NCI-H748 (cell line): ENCODE data around the gene COL4A2.
A peak's percentile ranks its signal among the peaks of the same experiment; 100 is the strongest.

Source experiments
- DNase-seq: peaks from one replicate; lab custom pipeline; 2025; ENCODE audit not compliant: unreplicated experiment; lab: John Stamatoyannopoulos, UW

The COL4A2 gene

DNA sequence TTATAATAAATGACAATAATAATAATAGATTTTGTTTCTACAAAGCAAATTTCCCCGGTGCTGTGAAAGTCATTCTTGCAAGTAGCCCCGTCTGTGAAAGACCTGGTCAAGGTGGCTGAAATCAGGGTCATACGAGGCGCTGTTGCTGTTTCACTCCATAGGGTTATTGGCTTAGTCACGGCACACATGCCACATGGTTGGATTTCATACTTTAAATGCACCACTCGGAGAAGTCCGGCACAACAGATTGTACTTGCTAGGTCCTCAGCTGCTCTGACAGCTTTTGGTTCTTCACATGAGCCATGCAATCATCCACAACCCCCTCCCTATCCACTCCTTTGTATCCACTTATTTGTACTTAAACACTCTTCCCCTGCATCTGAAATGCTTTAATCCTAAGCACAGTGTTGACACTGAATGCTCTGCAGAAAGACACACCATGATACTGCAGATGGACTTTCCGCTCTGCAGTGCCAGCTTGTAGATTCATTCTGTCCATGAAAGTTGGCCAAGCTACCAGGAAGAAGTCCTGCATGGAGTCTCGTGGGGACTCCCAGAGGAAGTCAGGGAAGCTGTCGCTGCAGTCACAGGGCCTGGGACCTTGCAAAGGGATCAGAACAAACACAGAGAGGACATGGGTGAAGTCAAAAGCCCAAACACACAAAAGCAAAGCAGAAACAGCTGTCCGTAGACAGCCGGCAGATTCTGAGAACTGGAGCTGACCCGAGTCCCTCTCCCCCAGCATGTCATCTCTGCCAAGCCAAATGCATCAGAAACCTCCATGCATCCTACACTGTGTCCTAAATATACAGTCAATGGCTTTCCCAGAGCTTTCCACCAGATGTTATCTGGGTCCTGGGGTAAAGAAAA, 124.6 kb downstream of the COL4A2 start:
- no peak for DNase-seq

DNA sequence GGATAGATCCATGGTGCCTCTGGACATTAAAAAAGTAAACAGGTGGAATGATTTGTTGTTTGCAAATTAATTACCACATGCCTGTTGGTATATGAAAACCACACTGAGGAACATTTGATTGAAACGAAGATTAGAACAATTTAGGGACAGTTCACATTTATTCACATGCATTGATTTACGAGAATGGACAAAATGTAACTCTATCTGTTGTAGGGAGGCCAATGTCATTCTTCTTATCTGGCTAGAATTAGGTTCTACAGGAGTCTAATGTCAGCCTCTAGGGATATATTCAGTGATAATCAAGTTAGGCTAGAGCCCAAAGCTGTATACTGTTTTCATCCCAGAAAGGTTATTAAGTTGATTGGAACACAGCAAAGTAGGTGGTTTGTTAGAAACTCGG, 125.4 kb downstream of the COL4A2 start:
- DNase-seq = no peak

DNA sequence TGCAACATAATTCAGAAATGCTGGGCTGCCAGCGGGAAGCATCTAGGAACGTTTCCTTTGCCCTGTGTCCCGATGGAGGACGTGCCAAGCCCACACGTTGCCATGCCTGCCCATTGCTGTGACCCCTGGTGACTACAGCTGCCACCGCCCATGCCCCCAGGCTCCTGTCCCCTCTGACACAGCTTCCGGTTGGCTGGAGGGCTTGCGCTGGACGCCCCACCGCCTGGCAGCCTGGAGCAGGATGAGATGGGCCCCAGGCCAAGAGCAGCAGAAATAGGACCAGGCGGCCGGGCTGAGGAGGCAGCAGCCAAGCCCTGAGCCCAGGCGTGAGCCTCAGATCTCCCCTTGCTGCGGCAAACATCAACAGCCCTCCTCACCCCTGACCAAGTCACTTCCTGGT, 125.9 kb downstream of the COL4A2 start:
- DNase-seq = no peak

DNA sequence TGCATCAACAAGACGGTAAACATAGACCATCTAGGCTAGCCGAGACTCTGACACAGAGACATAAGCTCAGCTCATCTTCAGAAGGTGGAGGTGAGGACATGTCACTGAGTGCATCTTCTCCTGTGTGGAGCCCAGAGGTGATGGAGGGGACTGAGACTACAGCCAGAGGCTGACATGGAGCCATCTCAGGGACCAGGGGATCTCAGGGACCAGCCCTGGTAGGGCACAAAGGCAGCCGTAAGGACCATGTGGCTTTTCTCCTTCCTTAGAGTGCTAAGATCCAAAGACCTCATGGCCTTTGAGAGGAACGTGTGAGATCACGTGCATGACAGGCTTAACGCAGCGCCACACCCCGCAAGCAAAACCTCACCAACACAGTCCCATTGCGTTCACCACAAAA, 127.5 kb downstream of the COL4A2 start:
- no peak for DNase-seq

DNA sequence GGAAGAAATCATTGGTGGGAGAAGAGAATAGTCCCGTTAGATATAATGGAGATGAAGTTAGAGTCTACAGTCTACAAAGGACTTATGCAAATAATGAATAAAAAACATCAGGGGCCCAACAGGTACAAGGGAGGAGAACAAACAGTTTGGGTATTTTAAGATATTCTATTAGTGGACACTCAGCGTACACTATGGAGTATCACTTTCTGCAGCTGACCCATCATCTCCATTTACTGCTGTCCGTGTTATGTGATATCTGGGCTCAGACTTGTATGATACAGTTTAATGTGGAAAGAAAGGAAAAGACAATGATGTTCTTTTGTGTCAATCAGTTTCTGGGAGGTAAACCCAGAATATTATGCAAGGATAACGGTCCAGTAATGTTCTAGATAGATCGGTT, 128.2 kb downstream of the COL4A2 start:
- no peak for DNase-seq

DNA sequence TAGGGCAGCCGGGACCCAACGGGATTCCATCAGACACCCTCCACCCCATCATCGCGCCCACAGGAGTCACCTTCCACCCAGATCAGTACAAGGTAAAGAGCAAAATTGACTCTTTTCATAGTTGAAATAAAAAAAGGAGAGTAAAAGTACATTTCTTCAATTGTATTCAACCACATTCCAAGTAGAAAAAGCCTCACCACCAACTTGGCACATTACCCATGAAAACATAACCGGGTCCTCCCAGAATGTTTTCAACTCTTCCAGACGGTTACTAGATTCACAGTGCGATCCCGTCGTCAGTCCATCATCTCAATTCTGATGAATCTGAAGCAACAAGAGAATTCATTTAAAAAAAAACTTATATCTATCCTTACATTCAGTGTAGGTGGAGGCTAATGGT, 129.2 kb downstream of the COL4A2 start:
- DNase-seq = no peak

DNA sequence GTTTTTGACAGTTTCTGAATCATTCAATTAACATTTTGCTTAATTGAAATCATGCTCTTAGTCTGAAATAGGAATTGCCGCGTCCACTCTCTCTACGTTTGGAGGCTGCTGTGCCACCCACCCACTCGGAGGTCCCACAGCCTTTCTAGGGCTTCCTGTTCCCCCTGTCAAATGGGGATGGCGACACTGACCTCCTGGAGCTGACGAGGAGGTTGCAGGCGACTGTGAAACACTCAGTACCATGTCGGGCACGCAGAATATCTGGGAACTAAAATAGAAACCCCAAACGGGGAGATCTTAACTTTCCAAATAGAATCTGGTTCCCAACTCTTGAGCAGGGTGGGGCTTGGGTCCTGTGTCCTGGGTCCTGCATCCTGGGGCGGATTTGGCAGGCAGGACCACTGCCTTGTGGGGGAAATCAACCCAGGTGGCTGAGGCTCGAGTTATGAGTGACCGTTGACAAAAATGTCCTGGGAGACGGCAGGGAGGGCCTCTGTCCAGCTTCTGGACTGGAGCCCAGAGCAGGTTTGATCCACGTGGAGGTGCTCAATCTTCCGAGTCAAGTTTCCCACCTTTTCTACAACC, 129.8 kb downstream of the COL4A2 start:
- no peak for DNase-seq

DNA sequence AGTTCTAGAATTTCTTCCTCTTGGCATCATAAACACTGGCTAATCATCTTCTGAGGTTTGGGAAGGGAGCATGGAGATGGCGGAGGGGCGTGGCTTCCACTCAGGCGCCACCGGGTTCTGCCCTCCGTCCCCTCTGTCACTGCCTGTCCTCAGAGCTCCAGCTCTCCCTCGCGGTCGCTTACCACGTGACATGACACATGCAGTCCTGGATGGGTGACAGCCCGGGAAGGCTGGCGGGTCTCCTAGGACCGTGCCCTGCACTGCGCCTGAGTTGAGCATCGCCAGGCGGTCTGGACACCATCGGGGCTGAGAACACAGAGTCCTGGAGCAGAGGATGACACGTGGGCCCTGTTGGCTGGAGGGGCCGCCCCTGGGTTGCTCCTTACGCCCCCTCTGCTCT, 131.1 kb downstream of the COL4A2 start:
- DNase-seq = no peak

DNA sequence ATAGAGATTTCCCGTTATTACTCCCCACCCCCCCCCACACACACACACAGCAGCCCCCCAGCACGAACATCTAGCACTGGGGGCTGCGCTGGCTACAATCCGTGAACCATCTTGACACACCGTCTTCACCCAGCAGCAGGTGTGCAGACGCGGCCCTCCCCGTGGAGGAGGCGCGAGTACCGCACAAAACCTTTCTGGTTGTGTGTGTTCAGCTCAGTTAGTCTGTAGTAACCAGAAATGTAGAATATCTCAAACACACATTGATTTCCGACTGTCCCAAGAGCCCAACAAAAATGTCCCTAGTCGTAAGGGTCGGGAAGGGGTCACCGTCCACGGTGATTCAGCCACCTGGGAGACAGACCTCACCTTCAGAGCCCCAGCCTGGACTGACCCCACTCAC, 131.7 kb downstream of the COL4A2 start:
- DNase-seq = no peak

DNA sequence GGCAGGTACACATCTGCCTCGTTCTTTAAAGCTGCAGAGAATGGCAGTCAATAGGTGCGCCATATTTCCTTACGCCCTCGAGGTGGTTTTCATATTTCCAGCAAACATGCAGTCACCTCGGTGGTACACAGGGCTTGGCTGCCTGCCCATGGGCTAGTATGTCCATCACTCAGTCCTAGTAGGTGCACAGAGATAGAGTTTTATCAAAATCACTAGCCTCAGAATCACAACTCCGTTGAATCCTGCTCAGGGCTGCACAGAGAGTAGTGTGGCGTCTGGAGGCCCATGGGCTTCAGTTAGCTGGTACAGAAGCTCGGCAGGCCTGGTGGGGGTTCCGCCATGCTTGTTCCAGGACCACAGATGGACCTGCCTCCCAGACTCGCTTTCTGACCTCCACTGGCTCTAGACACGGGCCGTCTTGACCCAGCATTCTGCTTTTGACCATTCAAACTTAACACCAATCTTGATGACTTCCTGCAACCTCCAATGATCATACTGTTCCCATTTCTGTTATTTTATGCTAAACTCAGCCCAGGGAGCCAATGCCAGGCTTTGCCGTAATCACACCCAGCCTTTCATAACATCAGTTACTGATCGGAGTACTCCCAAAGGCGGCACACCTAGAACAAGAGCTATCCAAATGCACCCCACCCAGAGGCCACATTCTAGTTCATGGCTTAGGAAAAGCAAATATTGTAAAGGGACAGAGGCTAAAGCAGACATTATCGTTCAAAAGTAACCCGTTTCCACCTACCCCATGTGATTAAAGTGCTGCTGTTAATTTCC, 134.1 kb downstream of the COL4A2 start:
- no peak for DNase-seq

DNA sequence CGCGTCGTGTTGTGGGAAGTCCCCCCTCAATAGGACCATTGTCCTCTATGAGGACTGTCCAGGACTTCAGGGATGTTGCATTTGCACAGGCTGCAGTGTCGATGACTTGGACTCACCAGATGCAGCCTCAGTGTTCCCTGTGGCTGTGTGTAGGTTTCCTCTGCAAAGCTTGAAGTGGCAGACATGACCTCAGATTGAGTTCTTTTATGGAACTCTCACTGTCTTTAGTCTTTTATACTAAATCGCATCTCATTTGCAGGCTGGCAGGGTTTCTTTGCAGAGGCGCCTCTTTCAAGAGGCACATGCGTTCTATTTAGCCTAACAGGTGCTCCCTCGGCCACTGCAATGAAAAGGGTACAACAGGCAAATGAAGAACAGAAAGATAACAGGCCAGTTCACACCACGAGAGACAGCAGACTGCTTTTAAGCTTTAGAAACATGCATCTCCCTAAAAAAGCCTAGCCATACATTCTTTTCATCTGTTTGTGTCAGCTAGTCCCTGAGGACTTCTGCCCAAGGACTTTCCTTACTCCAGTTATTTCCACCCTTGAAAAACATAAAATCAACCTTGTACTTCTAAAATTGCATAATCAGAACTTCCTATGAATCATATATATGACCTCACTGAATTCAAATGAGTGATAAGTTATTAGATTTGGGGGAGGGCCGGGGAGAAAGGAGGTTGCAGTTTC, 136.0 kb downstream of the COL4A2 start:
- no peak for DNase-seq

DNA sequence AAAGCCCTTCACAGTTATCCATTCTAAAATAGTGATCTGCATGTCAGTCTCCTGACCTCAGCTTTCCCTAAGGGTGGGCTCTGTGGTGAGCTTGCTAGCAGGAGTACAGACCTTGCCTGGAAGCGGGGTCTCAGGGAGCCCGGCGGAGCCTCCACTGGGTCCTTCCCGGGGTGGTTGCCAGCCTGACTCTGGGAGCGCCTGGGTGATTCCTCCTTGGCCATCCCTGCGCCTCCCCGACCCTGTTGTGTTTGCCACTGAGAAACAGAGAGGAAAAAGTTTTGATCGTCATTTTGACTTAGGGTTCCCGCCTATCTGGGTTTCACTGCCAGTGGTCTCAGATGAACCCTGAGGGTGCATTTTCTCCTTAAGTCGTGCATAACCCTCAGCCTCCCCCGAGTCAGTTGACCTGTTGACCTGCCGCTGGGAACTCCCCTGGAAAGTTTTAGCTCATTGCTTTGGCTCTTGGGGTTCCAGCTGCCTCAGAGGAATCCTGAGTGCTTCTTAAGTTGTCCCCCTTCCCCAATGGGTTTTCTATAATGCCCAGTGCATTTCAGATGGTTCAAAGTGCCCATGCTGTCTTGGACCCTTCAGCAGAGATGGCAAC, 136.6 kb downstream of the COL4A2 start:
- DNase-seq = no peak

DNA sequence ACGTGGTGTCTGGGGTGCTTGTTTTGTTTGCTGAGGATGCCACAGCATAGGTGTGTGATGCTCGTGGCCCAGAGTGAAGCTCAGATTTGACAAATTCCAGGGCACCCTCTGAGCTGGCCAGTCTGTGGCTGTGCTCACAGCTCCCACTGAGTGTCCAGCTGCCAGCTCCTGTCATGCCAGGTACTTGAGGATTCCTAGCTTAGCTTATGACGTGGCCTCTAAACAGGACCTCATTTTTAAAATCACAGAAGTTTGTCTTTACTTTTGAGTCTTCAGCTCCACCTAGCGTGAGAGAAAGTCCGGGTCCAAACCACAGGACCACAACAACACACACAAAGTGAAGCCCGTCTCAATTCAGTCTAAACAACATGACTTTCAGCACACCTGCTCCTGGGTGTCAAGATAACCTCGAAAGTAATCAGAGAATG, 137.2 kb downstream of the COL4A2 start:
- DNase-seq = peak; percentile 10

DNA sequence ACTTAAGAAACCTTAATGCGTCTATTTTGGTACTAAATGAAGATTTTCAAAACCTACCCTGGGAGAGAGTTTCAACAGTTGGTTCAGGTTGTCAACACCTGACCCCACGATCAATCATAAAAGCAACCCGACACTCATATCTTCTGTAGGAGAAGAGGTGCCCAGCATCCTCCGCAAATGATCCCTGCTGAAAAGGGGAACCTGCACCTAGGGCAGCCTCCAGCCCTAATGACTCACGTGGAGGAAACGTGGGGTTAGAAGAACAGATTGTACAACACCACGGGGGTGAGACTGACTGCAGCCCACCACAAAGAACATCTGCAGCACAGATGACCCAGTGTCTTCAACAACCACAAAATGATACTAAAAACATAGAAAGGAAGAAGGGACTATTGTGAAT, 138.1 kb downstream of the COL4A2 start:
- no peak for DNase-seq

DNA sequence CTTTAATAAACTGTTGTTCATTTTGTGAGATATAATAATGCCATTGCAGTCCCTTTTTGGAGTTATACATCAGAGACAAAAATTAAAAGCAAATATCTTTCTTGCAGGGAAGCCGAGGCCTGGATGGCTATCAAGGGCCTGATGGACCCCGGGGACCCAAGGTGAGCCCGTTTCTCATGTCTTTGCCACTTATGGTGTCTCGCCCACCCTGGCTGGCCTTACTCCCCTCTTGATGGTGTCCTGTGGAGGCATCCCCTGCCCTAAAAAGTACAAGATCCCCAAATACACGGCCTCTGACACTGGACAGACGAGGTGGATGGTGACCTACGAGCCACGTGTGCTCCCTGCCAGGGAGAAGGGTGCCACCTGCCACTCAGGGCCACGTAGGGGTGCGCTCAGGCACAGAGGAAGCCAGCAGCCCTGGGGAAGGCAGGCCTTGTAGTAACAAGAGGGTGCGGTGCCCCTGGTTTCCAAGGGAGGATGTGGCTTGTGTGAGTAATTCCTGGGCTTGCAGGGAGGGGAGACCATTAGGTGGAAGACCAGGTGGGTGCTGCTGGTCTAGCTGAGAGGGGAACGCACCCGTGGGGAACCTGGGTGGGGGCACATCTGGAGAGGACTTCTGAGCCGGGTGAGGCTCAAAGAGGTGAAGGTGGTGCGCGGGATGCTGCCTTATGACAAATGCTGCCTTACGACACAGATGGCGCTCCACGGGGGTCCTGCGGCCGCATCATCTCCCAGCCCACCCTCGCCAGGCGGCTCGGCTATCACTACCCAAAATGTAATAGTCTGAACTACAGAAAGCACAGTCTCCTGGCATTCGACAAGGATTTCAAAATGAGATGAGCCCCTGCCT, 138.9 kb downstream of the COL4A2 start:
- no peak for DNase-seq

DNA sequence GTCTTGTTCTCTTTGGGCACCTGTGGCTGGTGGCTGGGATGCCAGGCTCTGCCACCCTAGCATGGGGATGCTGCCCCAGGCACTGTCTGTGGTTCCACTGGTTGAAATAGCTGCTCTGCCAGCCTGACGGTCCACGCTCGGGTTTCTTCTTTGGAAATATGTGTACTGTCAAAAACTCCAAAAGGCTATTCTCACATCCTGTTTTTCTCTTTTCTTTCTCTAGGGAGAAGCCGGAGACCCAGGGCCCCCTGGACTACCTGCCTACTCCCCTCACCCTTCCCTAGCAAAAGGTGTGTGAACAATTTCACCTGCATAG, 139.4 kb downstream of the COL4A2 start:
- no peak for DNase-seq

DNA sequence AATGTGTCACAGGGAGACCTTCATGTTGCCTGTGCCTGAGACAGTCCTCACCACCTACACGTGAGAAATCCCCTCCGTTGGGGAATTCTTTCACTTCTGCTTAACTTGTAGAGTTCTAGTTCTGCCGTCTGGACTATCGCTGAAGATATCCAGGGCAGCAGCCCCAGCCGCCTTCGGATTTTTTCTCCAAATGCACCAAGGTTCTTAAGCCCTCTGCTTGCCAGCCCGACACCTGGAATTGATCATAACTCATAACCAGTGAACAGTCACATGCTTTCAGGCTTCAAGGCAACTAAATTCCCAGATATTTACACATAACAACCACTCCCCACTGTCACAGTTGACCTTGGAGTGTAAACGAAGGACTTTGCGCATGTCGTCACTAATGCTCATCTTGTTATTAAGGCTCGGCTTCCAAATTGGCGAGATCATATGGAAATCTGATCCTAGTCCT, 140.0 kb downstream of the COL4A2 start:
- DNase-seq = no peak

DNA sequence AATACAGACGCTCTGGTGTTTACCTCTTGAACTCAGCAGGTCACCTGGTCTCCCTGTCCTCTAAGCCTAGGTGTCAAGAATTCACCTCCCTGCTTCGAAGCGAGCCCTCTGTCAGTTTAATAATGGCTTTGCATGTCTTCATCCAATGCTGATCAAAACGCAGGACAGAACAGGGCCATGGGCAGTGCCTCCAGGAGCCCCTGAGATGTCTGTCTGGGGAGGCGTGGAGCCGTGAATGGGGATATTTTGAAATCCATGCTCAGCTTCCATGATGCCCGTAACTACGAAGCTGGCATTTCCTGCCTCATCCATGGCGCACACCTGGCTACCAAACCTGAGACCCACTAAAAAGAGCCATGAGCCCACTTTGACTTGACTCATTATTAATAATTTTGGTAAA, 140.7 kb downstream of the COL4A2 start:
- no peak for DNase-seq

DNA sequence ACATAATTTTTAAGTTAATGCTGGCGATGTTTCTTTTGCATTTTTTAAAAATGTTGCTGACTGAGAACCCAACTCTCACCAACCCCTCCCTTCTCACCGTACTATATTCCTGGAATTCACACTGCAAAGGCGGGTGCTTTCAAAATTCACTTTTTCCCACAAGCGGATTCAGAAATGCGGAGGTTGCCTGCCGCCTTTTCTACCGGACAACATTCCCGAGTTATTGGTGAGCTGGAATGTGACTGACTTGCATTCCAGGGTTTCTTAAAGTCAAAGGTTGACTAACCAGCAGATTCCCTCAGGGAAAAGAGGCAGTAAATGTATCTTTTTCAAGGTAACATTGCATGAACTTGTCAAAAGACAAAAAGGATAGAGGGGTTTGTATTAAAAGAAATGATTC, 141.1 kb downstream of the COL4A2 start:
- DNase-seq = no peak

DNA sequence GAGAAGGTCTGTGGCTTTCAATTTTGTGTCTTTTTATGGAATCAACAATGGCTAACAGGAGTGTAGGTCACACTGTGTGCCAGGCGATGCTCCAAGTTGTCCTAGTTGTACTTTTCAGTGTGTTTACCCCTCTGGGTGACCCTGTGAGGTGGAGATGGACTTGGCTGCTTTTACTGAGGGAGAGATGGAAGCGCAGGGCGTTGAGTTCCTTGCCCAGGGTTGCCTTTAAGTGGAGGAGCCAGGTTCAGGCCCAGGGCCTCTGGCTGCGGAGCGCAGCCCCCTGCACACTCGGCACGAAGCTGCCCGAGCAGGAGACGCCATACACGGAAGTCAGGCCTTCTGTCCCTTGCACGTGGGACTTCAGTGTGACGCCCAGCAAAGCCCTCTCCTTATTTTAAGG, 141.6 kb downstream of the COL4A2 start:
- no peak for DNase-seq
